CD4-positive, alpha-beta memory T cell (primary cell): ENCODE measurements around the gene ERMN. TPM values are rescaled to one million over a fixed set of nuclear protein-coding genes. Genes with fewer than 3 reads are reported as not detected.
"Not testable (repeated sequence)": the region's sequence is repeated elsewhere in the genome, so short reads cannot be mapped to it uniquely, and the experiment has no call there.

Source experiments
- CTCF ChIA-PET: fragments of 350-600 bp; sonication (Branson Sonifier 250); formaldehyde crosslinking; loops from one replicate; lab custom pipeline; 2021; ENCODE audit warnings: inconsistent platforms; ENCODE audit not compliant: partially characterized antibody; lab: Charles Lee
- POLR2A ChIA-PET: fragments of 350-600 bp; sonication (Branson Sonifier 250); formaldehyde crosslinking; loops from one replicate; lab custom pipeline; 2021; ENCODE audit not compliant: partially characterized antibody; lab: Charles Lee
- DNase-seq, 5 donors: peaks; one replicate each; pipeline versions ENCODE4 v3.0.0 to v3.0.0-alpha.2; 2020 to 2022; ENCODE audit warnings: mixed read lengths in 1 of 5
- H3K27ac ChIP-seq: one replicate; pipeline ENCODE4 v1.7.0; 2013; ENCODE audit warnings: low read depth, low read length
- H3K27me3 ChIP-seq: 2 replicates; pipeline ENCODE4 v1.7.0; 2013; ENCODE audit warnings: mild to moderate bottlenecking, low read length, moderate library complexity; ENCODE audit not compliant: insufficient read depth
- H3K36me3 ChIP-seq: 2 replicates; pipeline ENCODE4 v1.7.0; 2013; ENCODE audit warnings: mild to moderate bottlenecking, low read length, moderate library complexity; ENCODE audit not compliant: insufficient read depth
- H3K4me1 ChIP-seq: 2 replicates; pipeline ENCODE4 v1.7.0; 2013; ENCODE audit warnings: mild to moderate bottlenecking, low read length, moderate library complexity; ENCODE audit not compliant: insufficient read depth
- H3K4me3 ChIP-seq, 2 donors: one replicate each; pipeline ENCODE4 v1.7.0; 2013; ENCODE audit warnings: low read length in 2 of 2, mild to moderate bottlenecking in 1 of 2
- H3K9me3 ChIP-seq, 2 donors: one replicate each; pipeline ENCODE4 v1.7.0; 2013; ENCODE audit warnings: low read length in 2 of 2, control low read depth in 1 of 2; ENCODE audit not compliant: control insufficient read depth in 1 of 2
- H3K27ac Mint-ChIP-seq, 7 donors: one replicate each; pipeline ENCODE4 v1.8.0; 2020 to 2021; ENCODE audit warnings: mixed read lengths in 7 of 7, mild to moderate bottlenecking in 6 of 7, inconsistent platforms in 3 of 7, moderate library complexity in 3 of 7
- H3K27me3 Mint-ChIP-seq, 2 donors: one replicate each; pipeline ENCODE4 v1.8.0; 2020 to 2021; ENCODE audit warnings: mixed read lengths in 2 of 2
- H3K36me3 Mint-ChIP-seq, 2 donors: one replicate each; pipeline ENCODE4 v1.8.0; 2020 to 2021; ENCODE audit warnings: mixed read lengths in 2 of 2, inconsistent platforms in 1 of 2, mild to moderate bottlenecking in 1 of 2
- H3K4me1 Mint-ChIP-seq, 4 donors: one replicate each; pipeline ENCODE4 v1.8.0; 2020 to 2021; ENCODE audit warnings: mixed read lengths in 4 of 4, mild to moderate bottlenecking in 1 of 4
- H3K4me3 Mint-ChIP-seq, 8 donors: one replicate each; pipeline ENCODE4 v1.8.0; 2020 to 2021; ENCODE audit warnings: mixed read lengths in 8 of 8, mild to moderate bottlenecking in 7 of 8, moderate library complexity in 6 of 8, inconsistent platforms in 3 of 8
- H3K9me3 Mint-ChIP-seq, 8 donors: one replicate each; pipeline ENCODE4 v1.8.0; 2020 to 2021; ENCODE audit warnings: mixed read lengths in 8 of 8, mild to moderate bottlenecking in 5 of 8, inconsistent platforms in 3 of 8, moderate library complexity in 1 of 8
- intact Hi-C: fragments of 100-400 bp; cut with micrococcal nuclease; formaldehyde crosslinking; loops from one replicate; pipeline ENCODE4 v1.15.1; 2023
- polyA plus RNA-seq, 2 donors: library from polyadenylated mRNA; unstranded; fragments of 300-500 nt; fragmentation: Illumina TruSeq; gene quantifications; one replicate each; pipeline ENCODE4 v1.2.3, GENCODE V29; 2021
- total RNA-seq, 2 experiments: library from RNA; stranded (reverse); gene quantifications; one replicate each; pipeline ENCODE4 v1.2.3, GENCODE V29; 2021

The ERMN gene
- total and polyA plus RNA-seq, 4 experiments from 2014 or later = 0.13 to 3.5 (median 1.2) TPM

DNA sequence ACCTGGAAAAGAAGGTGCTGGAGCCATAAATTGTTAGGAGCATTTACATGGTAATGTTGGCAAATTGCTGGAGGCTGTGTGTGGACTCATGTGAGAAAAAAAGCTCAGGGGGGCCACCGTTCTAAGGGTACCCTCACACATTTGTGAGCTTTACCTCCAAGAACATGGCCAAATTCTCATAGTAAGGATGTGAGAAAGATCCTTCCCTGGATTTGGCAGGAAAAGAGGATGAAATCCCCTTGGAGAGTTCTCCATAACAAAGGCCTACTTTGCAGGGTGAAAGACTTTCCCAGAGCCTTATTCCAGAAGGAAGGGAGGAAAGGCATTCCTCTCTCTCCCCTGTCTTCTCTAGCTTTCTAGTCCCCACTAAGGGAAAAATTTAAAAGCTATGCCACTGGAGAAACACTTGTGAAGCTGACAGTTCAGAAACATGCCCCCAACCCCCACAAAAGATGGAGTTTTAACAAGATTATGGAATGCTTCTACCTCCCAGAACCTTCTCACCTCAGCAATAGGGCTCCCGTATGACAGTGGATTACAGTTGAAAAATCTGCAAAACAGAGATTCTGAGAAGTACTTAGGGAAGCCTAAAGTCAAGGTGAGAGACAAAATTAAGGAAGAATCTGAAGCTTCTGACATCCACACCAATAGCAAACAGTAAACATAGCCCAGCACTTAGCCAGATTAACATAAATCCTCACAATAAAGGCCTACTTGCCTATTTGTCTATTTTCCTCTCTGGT, 20.2 kb upstream of the ERMN start:
- no peaks in the 10 kb centered on the region for H3K27me3 ChIP-seq
- Mint-ChIP-seq H3K36me3 (peaks cover 40 to 49% of the 10 kb centered on the region in 2 donors), H3K4me1 (peaks cover 14 to 25% (median 15%) of the 10 kb centered on the region in 4 donors), H3K9me3 (peaks cover 5 to 49% (median 43%) of the 10 kb centered on the region in 8 donors), H3K4me3 (no peak overlapping the region), H3K27me3 (no peaks in the 10 kb centered on the region), H3K27ac (peak overlapping the region in 2 of 7 donors; percentile 53 to 54)
- H3K27ac ChIP-seq = no peak overlapping the region
- DNase-seq = no peak
- intact Hi-C loops = no loop called here
- H3K4me1 ChIP-seq = no peaks in the 10 kb centered on the region
- no peaks in the 10 kb centered on the region for H3K36me3 ChIP-seq
- CTCF ChIA-PET = interaction anchor here (1.1 to 12.3 kb wide), 6 partner anchors 10 to 283 kb away, joined by 3 to 202 read pairs (median 3); partner anchors contain the start of genes ACVR1C and ERMN
- POLR2A ChIA-PET = interaction anchor here (0.9 to 1.3 kb wide), 3 partner anchors 18 to 74 kb away, joined by 3 to 4 read pairs (median 4); no protein-coding TSS in a partner anchor
- no peak overlapping the region for H3K4me3 ChIP-seq
- no peaks in the 10 kb centered on the region for H3K9me3 ChIP-seq

- Mint-ChIP-seq H3K36me3 (peaks cover 40 to 54% of the 10 kb centered on the region in 2 donors), H3K27ac (peak overlapping the region in 1 of 7 donors; percentile 27), H3K9me3 (peaks cover 5 to 51% (median 43%) of the 10 kb centered on the region in 8 donors), H3K4me1 (peaks cover 5 to 19% (median 11%) of the 10 kb centered on the region in 4 donors)
- H3K27me3 Mint-ChIP-seq, H3K27ac ChIP-seq, H3K4me1 ChIP-seq, POLR2A ChIA-PET, H3K4me3 Mint-ChIP-seq, H3K36me3 ChIP-seq, DNase-seq, H3K9me3 ChIP-seq, H3K27me3 ChIP-seq, H3K4me3 ChIP-seq, intact Hi-C loops: not testable (repeated sequence)
- CTCF ChIA-PET = interaction anchor here (1.2 kb wide), 1 partner anchor 15 kb away, joined by 4 read pairs; no protein-coding TSS in a partner anchor
These were observed 15.8 kb upstream of the ERMN start for GRCh38 chr2:157341381-157341780.

DNA sequence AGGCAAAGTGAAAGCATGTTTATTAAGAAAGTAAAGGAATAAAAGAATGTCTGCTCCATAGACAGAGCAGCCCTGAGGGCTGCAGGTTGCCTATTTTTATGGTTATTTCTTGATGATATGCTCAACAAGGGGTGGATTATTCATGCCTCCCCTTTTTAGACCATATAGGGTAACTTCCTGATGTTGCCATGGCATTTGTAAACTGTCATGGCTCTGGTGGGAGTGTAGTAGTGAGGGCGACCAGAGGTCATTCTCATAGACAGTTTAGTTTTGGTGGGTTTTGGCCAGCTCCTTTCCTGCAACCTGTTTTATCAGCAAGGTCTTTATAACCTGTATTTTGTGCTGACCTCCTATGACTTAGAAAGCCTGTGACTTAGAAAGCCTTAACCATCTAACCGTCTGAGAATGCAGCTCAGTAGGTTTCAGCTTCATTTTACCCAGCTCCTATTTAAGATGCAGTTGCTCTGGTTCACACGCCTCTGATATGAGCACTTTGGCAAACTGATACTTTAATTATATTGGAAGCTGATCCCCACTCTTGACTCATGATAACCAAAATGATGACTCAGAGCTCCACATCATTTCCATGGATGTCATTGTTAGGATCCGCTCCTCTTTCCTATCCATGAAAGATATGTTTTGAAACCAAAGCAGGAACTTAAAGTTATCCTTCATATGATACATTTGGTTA, 14.5 kb upstream of the ERMN start:
- no peaks in the 10 kb centered on the region for H3K27me3 Mint-ChIP-seq
- H3K36me3 ChIP-seq = no peaks in the 10 kb centered on the region
- H3K4me3 ChIP-seq = no peak overlapping the region
- POLR2A ChIA-PET = no interaction called here
- peak overlapping the region in 1 of 8 donors; percentile 9 for H3K4me3 Mint-ChIP-seq
- H3K27ac ChIP-seq = no peak overlapping the region
- CTCF ChIA-PET = interaction anchor here (6.4 kb wide), 1 partner anchor 17 kb away, joined by 157 read pairs; the partner anchor contains the start of gene ERMN
- H3K4me1 Mint-ChIP-seq = peaks cover 17 to 26% (median 19%) of the 10 kb centered on the region in 4 donors
- intact Hi-C loops = no loop called here
- no peak overlapping the region for H3K27ac Mint-ChIP-seq
- no peaks in the 10 kb centered on the region for H3K27me3 ChIP-seq
- peaks cover 16% of the 10 kb centered on the region for H3K4me1 ChIP-seq
- H3K36me3 Mint-ChIP-seq = peaks cover 35 to 46% of the 10 kb centered on the region in 2 donors
- H3K9me3 Mint-ChIP-seq = peaks cover 5 to 45% (median 39%) of the 10 kb centered on the region in 8 donors
- H3K9me3 ChIP-seq = no peaks in the 10 kb centered on the region
- no peak for DNase-seq

GRCh38 chr2:157337978-157338377, 12.4 kb upstream of the ERMN start:
- no peaks in the 10 kb centered on the region for H3K9me3 ChIP-seq
- H3K27me3 ChIP-seq = no peaks in the 10 kb centered on the region
- no peak for DNase-seq
- Mint-ChIP-seq H3K27ac (no peak overlapping the region), H3K4me1 (peaks cover 33 to 46% (median 38%) of the 10 kb centered on the region in 4 donors), H3K27me3 (no peaks in the 10 kb centered on the region), H3K4me3 (no peak overlapping the region), H3K9me3 (peaks cover 0 to 24% (median 18%) of the 10 kb centered on the region in 8 donors), H3K36me3 (peaks cover 20 to 26% of the 10 kb centered on the region in 2 donors)
- no peak overlapping the region for H3K27ac ChIP-seq
- H3K36me3 ChIP-seq = no peaks in the 10 kb centered on the region
- H3K4me1 ChIP-seq = peaks cover 27% of the 10 kb centered on the region
- intact Hi-C loops = loop anchor here (2.0 kb wide), 2 partner anchors 67 to 81 kb away; no protein-coding TSS in a partner anchor
- no peak overlapping the region for H3K4me3 ChIP-seq
- ChIA-PET POLR2A (interaction anchor here (3.7 to 13.8 kb wide), 3 partner anchors 66 to 98 kb away, joined by 25 to 375 read pairs (median 47); partner anchors contain the start of gene CYTIP), CTCF (interaction anchor here (1.4 to 16.8 kb wide), 11 partner anchors 13 to 124 kb away, joined by 3 to 392 read pairs (median 30); partner anchors contain the start of genes CYTIP and ERMN)

- Mint-ChIP-seq H3K4me1 (peaks cover 45 to 60% (median 51%) of the 10 kb centered on the region in 4 donors), H3K27me3 (no peaks in the 10 kb centered on the region), H3K27ac (peak overlapping the region; percentile 19 to 87 (median 45)), H3K9me3 (peaks cover 0 to 8% (median 3%) of the 10 kb centered on the region in 8 donors), H3K4me3 (peak overlapping the region; percentile 61 to 83 (median 75)), H3K36me3 (peaks cover 6 to 10% of the 10 kb centered on the region in 2 donors)
- DNase-seq = peak in 4 of 5 donors; percentile 40 to 53 (median 48)
- intact Hi-C loops = loop anchor here (2.0 kb wide), 2 partner anchors 68 to 82 kb away; no protein-coding TSS in a partner anchor
- Histone ChIP-seq H3K27me3 (no peaks in the 10 kb centered on the region), H3K36me3 (no peaks in the 10 kb centered on the region), H3K4me1 (peaks cover 43% of the 10 kb centered on the region), H3K27ac (no peak overlapping the region), H3K4me3 (no peak overlapping the region), H3K9me3 (no peaks in the 10 kb centered on the region)
- ChIA-PET POLR2A (interaction anchor here (0.8 to 13.8 kb wide), 12 partner anchors 9 to 540 kb away, joined by 3 to 375 read pairs (median 4); partner anchors contain the start of genes ACVR1 and CYTIP), CTCF (interaction anchor here (0.7 to 16.8 kb wide), 38 partner anchors 13 to 562 kb away, joined by 3 to 392 read pairs (median 7); partner anchors contain the start of genes CYTIP and ERMN)
These were observed 10.8 kb upstream of the ERMN start for GRCh38 chr2:157336137-157337010.

GRCh38 chr2:157334797-157335196, 9.2 kb upstream of the ERMN start:
- peaks cover 52% of the 10 kb centered on the region for H3K4me1 ChIP-seq
- no peak for DNase-seq
- H3K27me3 ChIP-seq = no peaks in the 10 kb centered on the region
- Mint-ChIP-seq H3K36me3 (no peaks in the 10 kb centered on the region), H3K27me3 (no peaks in the 10 kb centered on the region), H3K4me3 (peak overlapping the region in 3 of 8 donors; percentile 3 to 15 (median 6)), H3K27ac (peak overlapping the region in 6 of 7 donors; percentile 23 to 75 (median 48)), H3K4me1 (peaks cover 53 to 74% (median 65%) of the 10 kb centered on the region in 4 donors), H3K9me3 (no peaks in the 10 kb centered on the region)
- POLR2A ChIA-PET = interaction anchor here (0.6 to 13.8 kb wide), 5 partner anchors 69 to 364 kb away, joined by 3 to 375 read pairs (median 25); partner anchors contain the start of gene CYTIP
- no peaks in the 10 kb centered on the region for H3K36me3 ChIP-seq
- CTCF ChIA-PET = interaction anchor here (0.5 to 16.8 kb wide), 20 partner anchors 11 to 573 kb away, joined by 3 to 392 read pairs (median 13); partner anchors contain the start of genes ACVR1C, CYTIP and ERMN
- no peaks in the 10 kb centered on the region for H3K9me3 ChIP-seq
- H3K27ac ChIP-seq = no peak overlapping the region
- intact Hi-C loops = no loop called here
- H3K4me3 ChIP-seq = no peak overlapping the region
